Renal cortical epithelial cell (primary cell): ENCODE results near the gene ZGLP1. TPM values are rescaled to one million over a fixed set of nuclear protein-coding genes. Genes with fewer than 3 reads are reported as not detected.

ENCODE experiments used
- total RNA-seq: library from RNA; depleted of rRNA; stranded (reverse); fragments of >200 nt; gene quantifications from 2 replicates; pipeline ENCODE4 v1.2.3, GENCODE V29; 2014

The ZGLP1 gene
- total RNA-seq, 1 donor from 2014 or later: 0.70 TPM

Other genes with a start within 250 kb of the ZGLP1 start
- 22.1 and 24.1 TPM in 2 replicates for gene SHFL, start 223.5 kb downstream of the ZGLP1 start, total RNA-seq
- under 0.01 and 0.35 TPM in 2 replicates for gene ANGPTL6, start 207.1 kb downstream of the ZGLP1 start, total RNA-seq
- 41.0 and 46.2 TPM in 2 replicates for gene PPAN, start 203.5 kb downstream of the ZGLP1 start, total RNA-seq
- 10.2 TPM in 1 of 2 replicates, not detected in the other for gene P2RY11, start 198.1 kb downstream of the ZGLP1 start, total RNA-seq
- gene EIF3G, start 189.9 kb downstream of the ZGLP1 start, total RNA-seq: 309 and 416 TPM in 2 replicates
- gene DNMT1, start 114.9 kb downstream of the ZGLP1 start, total RNA-seq: 37.4 and 38.0 TPM in 2 replicates
- gene S1PR2, start 78.5 kb downstream of the ZGLP1 start, total RNA-seq: 3.0 and 3.3 TPM in 2 replicates
- 23.1 and 29.5 TPM in 2 replicates for gene MRPL4, start 57.6 kb downstream of the ZGLP1 start, total RNA-seq
- 38.4 and 130 TPM in 2 replicates for gene ICAM1, start 38.7 kb downstream of the ZGLP1 start, total RNA-seq
- 0.35 and 0.69 TPM in 2 replicates for gene ICAM4, start 22.9 kb downstream of the ZGLP1 start, total RNA-seq
- gene ICAM5, start 19.9 kb downstream of the ZGLP1 start, total RNA-seq: 0.40 and 1.6 TPM in 2 replicates
- gene FDX2, start 6.2 kb upstream of the ZGLP1 start, total RNA-seq: 22.2 and 47.1 TPM in 2 replicates
- 8.0 and 33.1 TPM in 2 replicates for gene RAVER1, start 23.7 kb upstream of the ZGLP1 start, total RNA-seq
- gene ICAM3, start 29.8 kb upstream of the ZGLP1 start, total RNA-seq: 2.8 and 7.6 TPM in 2 replicates
- gene TYK2, start 70.8 kb upstream of the ZGLP1 start, total RNA-seq: 66.7 and 74.2 TPM in 2 replicates
- gene CDC37, start 93.7 kb upstream of the ZGLP1 start, total RNA-seq: 187 and 245 TPM in 2 replicates
- 1.0 and 8.7 TPM in 2 replicates for gene PDE4A, start 110.7 kb upstream of the ZGLP1 start, total RNA-seq
- 64.4 and 75.4 TPM in 2 replicates for gene KEAP1, start 193.5 kb upstream of the ZGLP1 start, total RNA-seq
- not detected in 2 replicates for gene S1PR5, start 207.6 kb upstream of the ZGLP1 start, total RNA-seq
- 15.6 and 16.3 TPM in 2 replicates for gene ATG4D, start 234.1 kb upstream of the ZGLP1 start, total RNA-seq